AG10803 (cell line): ENCODE results near the gene RSAD2.

Experiments
- DNase-seq: peaks from one replicate; pipeline ENCODE4 v3.0.0; 2010; ENCODE audit warnings: low read depth
- H3K4me3 ChIP-seq: 2 replicates; pipeline ENCODE4 v1.5.1; 2011; ENCODE audit warnings: mild to moderate bottlenecking, low read length, control low read depth
- CTCF ChIP-seq: conservative IDR thresholded peaks from 2 replicates; pipeline ENCODE4 v1.5.1; 2011; ENCODE audit warnings: mild to moderate bottlenecking, low read length, control low read depth, inconsistent platforms

Gene RSAD2

GRCh38 chr2:6876309-6876708, 1.3 kb upstream of the RSAD2 start:
- TF ChIP-seq CTCF, result no peak
- DNase-seq, result no peak
- no peak overlapping the region for H3K4me3 ChIP-seq

DNA sequence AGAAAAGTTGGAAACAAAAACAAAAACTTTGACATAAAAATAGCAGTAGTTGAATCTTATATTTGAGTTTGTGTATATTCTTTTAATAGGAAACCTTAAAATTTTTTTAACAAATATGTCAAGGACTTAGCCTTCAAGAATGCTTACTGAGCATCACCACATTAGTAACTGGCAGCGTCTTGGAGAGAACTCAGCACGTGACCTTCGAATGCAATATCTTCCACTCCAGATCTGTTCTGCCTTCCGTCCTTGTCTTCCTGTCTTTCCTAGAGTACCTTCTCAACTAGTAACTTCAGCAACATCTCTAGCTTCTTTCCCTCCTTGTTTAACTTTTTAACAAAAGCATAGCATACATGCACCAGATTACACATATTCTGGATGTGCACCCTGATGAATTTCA, 972 bp downstream of the RSAD2 start:
- H3K4me3 ChIP-seq, result no peak overlapping the region
- TF ChIP-seq CTCF, result no peak
- no peak for DNase-seq

DNA sequence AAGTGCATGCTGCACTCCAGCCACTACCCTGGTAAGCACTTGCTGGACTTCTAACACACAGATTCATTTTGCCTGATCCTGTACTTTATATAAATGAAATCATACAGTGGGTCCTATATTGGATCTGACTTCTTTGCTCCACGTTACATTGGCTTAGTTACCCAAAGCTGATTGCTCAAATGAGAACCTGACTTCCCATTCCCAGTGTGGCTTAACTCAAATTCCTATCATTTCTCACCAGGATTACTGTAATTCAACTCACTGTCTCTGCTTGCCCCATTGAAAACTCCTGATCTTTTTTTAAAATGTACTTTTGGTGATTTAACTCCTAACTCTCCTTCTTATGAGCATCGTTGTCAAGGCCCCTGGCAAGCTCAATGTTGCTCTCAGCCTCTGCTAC, 1.4 kb downstream of the RSAD2 start:
- DNase-seq, result no peak
- no peak for TF ChIP-seq CTCF
- no peak overlapping the region for H3K4me3 ChIP-seq

DNA sequence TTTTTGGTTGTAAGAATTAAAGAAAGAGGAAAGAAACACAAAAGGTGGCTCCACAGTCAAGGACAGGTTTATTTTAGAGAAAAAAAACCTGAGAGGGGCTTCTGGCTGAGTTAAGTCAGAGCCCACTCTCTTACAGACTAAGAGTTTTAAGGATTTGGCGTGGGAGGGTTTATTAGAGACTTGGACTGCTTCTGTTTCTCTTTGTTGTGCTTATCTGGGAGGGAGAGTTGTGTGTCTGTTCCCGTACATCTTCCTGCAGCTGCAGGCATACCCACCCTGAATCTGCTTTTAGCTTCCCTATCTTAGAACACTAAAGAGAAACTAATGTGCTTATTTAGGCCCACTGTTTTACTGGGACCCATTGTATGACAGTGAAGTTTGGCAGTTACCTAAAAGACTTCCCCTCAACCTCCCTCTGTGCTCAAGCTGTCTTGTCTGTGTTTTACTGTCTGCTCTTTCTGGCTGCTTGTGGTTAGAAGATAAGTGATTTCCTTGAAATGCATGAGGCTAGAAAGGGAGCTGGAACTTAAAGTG, 2.7 kb downstream of the RSAD2 start:
- no peak overlapping the region for H3K4me3 ChIP-seq
- TF ChIP-seq CTCF, result no peak
- no peak for DNase-seq

- no peak for TF ChIP-seq CTCF
- DNase-seq, result no peak
- no peak overlapping the region for H3K4me3 ChIP-seq
Observed at GRCh38 chr2:6881046-6881445, 3.5 kb downstream of the RSAD2 start.

- no peak overlapping the region for H3K4me3 ChIP-seq
Observed at GRCh38 chr2:6881516-6881915, 3.9 kb downstream of the RSAD2 start.

More at GRCh38 chr2:6881516-6881915, 3.9 kb downstream of the RSAD2 start:
- DNase-seq, result no peak
- no peak for TF ChIP-seq CTCF
